ENCODE results near the gene TBC1D24. TPM values are rescaled to one million over a fixed set of nuclear protein-coding genes. Genes with fewer than 3 reads are reported as not detected.

Gene TBC1D24
- total and polyA plus RNA-seq, 9 of the 15 experiments (the other 6 are each of a cell fraction or from before 2014, with no cell fraction given) = 1.7 to 22.6 (median 7.2) TPM

GRCh38 chr16:2426941-2427361 lies 48.0 kb upstream of the TBC1D24 start:
- WGBS (ENCODE audit: insufficient coverage, low coverage, missing lambda C conversion rate) = 79% methylated on average over 6 of the region's 6 CpGs
- peaks cover 19% of the 10 kb centered on the region for H3K36me3 ChIP-seq (ENCODE audit: control insufficient read depth, insufficient read depth, low read length)
- H3K9me1 ChIP-seq (ENCODE audit: control insufficient read depth, insufficient read depth, low read length) = no peaks in the 10 kb centered on the region
- H3K4me1 ChIP-seq (replicated peaks in 1 of 2; ENCODE audit: control insufficient read depth in 2 of 2, insufficient read depth in 2 of 2, low read length in 2 of 2) = peaks cover 25 to 38% of the 10 kb centered on the region in 2 experiments; a peak in 4 of 5 replicates
- POLR2A ChIA-PET = interaction anchor here (0.6 to 2.8 kb wide), 4 partner anchors 10 to 158 kb away, joined by 3 to 17 read pairs (median 3); no protein-coding TSS in a partner anchor
- no peak overlapping the region for H2AFZ ChIP-seq (ENCODE audit: low read depth, low read length)
- H3K27me3 ChIP-seq (ENCODE audit: control insufficient read depth in 2 of 2, insufficient read depth in 2 of 2, low read length in 2 of 2) = no peaks in the 10 kb centered on the region
- no TSS peak for BruUV-seq (replicated peaks)
- no peak for DNase-seq (ENCODE audit: extremely low read depth in 1 of 4, low spot score in 3 of 4)
- H3K9me3 ChIP-seq (replicated peaks; ENCODE audit: control insufficient read depth, insufficient read depth, low read depth, low read length) = no peaks in the 10 kb centered on the region
- CTCF ChIA-PET (ENCODE audit: low intra/inter-chr PET ratio) = interaction anchor here (3.0 kb wide), 1 partner anchor 86 kb away, joined by 12 read pairs; the partner anchor contains the start of gene ABCA3
- intact Hi-C loops (cut with micrococcal nuclease) = no loop called here
- in situ Hi-C loops (cut with MboI) = no loop called here
- peak overlapping the region in 1 of 2 experiments; percentile 68; a peak in 2 of 4 replicates for H3K9ac ChIP-seq (ENCODE audit: insufficient read depth in 1 of 2, low read depth in 2 of 2, low read length in 2 of 2)
- no peak for FAIRE-seq
- no peak for ATAC-seq
- TF ChIP-seq CREB3L1 (IDR thresholded peaks at IDR 0.05; ENCODE audit: borderline replicate concordance, low read depth) (no peak), NCOA4 (IDR thresholded peaks at IDR 0.05; ENCODE audit: partially characterized antibody) (no peak), GTF3C2 (IDR thresholded peaks at IDR 0.05; ENCODE audit: borderline replicate concordance, extremely low read depth, insufficient read length) (no peak), ZBTB26 (CRISPR knock-in tag; IDR thresholded peaks at IDR 0.05) (no peak), U2AF2 (optimal IDR thresholded peaks at IDR 0.05; ENCODE audit: low read depth, low read length) (no peak), ZNF274 (IDR thresholded peaks at IDR 0.05; ENCODE audit: borderline replicate concordance, low read depth, low read length) (no peak), TCF3 (CRISPR knock-in tag; IDR thresholded peaks at IDR 0.05) (no peak)
- no peaks in the 10 kb centered on the region; the same call in 1 of the 2 replicates for H4K20me1 ChIP-seq (replicated peaks; ENCODE audit: control insufficient read depth, insufficient read depth, low read length)
- no peak overlapping the region for H3K4me2 ChIP-seq (ENCODE audit: insufficient read depth, low read length)
- peaks cover 37% of the 10 kb centered on the region for H3K79me2 ChIP-seq (ENCODE audit: control insufficient read depth, insufficient read depth, low read length)
- no peak overlapping the region for H3K27ac ChIP-seq (ENCODE audit: extremely low read depth, low read depth, low read length)
- H3K4me3 ChIP-seq = no peak overlapping the region
